Erythroblast (primary cell): ENCODE data around the gene CCDC85B.

Experiments used
- DNase-seq, 2 experiments: peaks; one replicate each; lab custom pipeline; 2025; lab: John Stamatoyannopoulos, UW
- GATA1 ChIP-seq: IDR thresholded peaks from 2 replicates; pipeline ENCODE4 v1.6.1; 2011; ENCODE audit warnings: low read depth, mild to moderate bottlenecking, control low read depth, low read length, moderate library complexity
- POLR2A ChIP-seq: IDR thresholded peaks from 2 replicates; pipeline ENCODE4 v1.6.1; 2011; ENCODE audit warnings: mild to moderate bottlenecking, low read length

CCDC85B gene

GRCh38 chr11:65869643-65870306, 20.7 kb upstream of the CCDC85B start:
- TF ChIP-seq GATA1 (no peak), POLR2A (peak; percentile 5)

GRCh38 chr11:65870307-65870658, 20.2 kb upstream of the CCDC85B start:
- TF ChIP-seq POLR2A (no peak), GATA1 (no peak)
- no peak for DNase-seq

More at GRCh38 chr11:65869643-65870306, 20.7 kb upstream of the CCDC85B start:
- DNase-seq: no peak

GRCh38 chr11:65870706-65871681, 19.5 kb upstream of the CCDC85B start:
- TF ChIP-seq GATA1 (no peak), POLR2A (peak; percentile 37)
- DNase-seq: no peak

GRCh38 chr11:65871811-65872548, 18.5 kb upstream of the CCDC85B start:
- no peak for DNase-seq
- TF ChIP-seq POLR2A: no peak
- no peak for TF ChIP-seq GATA1

DNA sequence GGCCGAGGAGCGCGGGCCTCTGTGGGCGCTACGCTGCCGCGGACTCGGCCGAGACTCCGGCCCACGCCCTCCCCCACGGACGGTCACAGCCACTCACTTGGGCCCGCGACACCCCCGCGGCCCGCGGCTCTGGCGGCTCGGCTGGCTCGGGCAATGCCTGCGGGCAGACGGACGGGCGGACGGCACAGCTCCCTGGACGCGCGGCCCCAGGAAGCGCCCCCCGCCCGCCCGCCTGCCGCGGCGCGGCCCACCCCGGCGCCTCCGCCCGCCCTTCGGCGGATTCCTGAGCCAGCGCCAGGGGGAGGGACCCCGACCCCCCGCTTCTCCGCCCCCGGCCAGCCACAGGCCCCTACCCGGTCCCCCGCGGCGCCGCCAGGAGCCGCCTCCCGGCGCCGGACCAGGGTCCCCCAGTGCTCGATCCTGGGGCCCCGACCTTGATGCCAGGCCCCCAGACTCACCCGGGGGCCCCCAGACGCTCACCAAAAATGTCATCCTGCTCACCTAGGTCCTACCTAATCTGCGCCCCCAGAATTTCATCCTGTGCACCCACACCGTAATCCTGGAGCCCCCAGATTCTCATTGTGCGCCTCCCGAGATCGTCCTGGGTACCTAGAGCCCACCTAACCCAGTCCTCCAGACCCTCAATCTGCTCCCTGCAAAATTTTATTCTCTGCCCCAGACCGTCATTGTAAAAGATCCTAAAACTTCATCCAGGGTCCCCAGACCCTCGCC, 17.7 kb upstream of the CCDC85B start, which contains the start of gene EFEMP2:
TSS of gene EFEMP2 (minus strand) at position 215 of the 732 bp plus-strand sequence. CDS start 446 bp downstream, outside the sequence.
- DNase-seq: no peak
- no peak for TF ChIP-seq GATA1
- no peak for TF ChIP-seq POLR2A

DNA sequence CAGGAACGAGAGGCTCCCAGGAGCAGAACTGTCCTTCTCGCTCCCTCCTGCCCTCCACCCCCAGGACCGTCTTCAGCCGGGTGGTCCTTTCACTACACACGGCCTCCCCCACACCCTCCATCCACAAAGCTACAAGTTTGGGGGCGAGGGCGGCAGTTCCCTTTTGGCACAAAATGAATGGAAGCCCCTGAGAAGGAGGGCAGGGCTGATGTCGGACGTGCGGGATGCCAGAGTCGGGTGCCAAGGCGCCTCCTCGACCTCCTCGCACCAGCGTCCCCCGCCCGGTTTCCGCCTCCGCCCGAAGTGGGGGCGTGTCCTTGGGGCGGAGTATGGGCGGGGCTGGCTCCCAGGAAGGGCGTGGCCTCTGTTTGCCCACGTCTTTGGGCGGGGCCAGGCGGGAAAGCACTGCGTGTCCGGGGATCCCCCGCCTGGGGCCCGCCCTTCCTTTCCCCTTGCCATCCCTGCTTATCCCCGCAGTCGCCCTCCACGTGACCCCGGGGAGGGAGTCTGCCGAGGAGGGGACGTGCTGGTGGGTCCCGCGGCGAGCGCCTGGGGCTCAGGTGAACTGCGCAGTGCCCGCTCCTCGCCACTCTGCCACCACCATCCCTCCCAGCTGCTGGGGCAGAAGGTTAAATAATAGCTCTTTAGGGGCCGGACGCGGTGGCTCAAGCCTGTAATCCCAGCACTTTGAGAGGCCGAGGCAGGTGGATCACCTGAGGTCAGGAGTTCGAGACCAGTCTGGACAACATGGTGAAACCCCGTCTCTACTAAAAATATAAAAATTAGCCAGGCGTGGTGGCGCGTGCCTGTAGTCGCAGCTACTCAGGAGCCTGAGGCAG, 16.9 kb upstream of the CCDC85B start:
- DNase-seq: peak; percentile 91 to 95
- no peak for TF ChIP-seq GATA1
- TF ChIP-seq POLR2A: peak; percentile 82

DNA sequence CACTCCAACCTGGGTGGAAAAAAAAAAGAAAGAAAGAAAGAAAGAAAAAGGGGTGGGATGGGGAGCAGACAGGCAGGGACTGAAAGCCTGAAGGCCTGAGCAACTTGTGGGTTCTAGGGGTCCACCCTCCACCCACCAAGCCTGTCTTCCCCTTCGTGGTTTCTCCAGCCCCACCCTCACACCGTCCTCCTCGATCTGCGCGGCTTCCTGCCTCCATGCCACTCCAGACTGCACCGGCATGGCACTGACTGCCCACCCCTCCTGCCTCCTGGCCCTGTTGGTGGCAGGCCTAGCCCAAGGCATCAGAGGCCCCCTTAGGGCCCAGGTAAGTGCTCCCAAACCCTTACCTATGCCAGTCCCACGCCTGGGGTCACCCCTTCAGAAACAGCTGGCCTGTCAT, 10.9 kb upstream of the CCDC85B start, which contains the start of gene CTSW:
TSS of gene CTSW (plus strand) at position 221 of the 400 bp plus-strand sequence. CDS start at position 239, 18 bp downstream.
- DNase-seq: no peak
- TF ChIP-seq POLR2A: no peak
- no peak for TF ChIP-seq GATA1

DNA sequence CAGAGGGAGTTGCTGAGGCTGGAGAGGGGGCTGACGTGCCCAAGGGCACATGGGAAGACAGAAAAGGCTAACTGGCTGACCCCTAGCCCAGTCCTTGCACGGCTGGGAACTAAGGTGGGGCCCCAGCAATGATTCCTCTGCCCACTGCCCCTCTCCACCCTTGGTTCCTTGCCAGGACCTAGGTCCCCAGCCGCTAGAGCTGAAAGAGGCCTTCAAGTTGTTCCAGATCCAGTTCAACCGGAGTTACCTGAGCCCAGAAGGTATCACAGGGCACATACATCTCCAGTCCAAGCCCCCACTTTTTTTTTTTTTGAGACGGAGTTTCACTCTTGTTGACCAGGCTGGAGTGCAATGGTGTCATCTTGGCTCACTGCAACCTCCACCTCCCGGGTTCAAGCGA, 10.4 kb upstream of the CCDC85B start:
- TF ChIP-seq GATA1 (no peak), POLR2A (no peak)
- DNase-seq: no peak

GRCh38 chr11:65880844-65881421, 9.5 kb upstream of the CCDC85B start:
- TF ChIP-seq GATA1: no peak
- TF ChIP-seq POLR2A: no peak
- no peak for DNase-seq

DNA sequence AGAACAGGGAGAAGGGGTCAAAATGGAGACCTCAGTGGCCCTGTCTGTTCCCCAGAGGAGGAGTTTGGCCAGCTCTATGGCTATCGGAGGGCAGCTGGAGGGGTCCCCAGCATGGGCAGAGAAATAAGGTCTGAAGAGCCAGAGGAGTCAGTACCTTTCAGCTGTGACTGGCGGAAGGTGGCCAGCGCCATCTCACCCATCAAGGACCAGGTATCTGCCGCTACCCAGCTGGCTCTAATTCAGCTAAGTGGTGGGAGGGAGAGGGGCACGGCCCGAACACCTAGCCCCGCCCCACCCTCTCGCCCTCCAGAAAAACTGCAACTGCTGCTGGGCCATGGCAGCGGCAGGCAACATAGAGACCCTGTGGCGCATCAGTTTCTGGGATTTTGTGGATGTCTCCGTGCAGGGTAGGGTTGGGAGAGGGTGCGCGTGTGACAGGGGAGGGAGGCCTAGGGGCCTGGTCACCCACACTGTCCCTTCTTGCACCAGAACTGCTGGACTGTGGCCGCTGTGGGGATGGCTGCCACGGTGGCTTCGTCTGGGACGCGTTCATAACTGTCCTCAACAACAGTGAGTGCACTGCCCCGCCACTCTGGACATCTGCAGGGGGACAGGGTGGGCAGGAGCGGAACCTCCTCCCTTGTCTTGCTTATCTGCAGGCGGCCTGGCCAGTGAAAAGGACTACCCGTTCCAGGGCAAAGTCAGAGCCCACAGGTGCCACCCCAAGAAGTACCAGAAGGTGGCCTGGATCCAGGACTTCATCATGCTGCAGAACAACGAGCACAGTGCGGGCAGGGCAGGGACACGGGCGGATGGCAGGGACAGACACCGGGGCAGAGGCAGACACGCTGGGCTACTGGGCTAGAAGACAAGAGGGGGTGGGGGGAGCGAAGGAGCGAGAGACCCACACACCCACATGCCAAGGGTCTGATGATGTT, 8.1 kb upstream of the CCDC85B start:
- no peak for DNase-seq
- TF ChIP-seq GATA1 (no peak), POLR2A (no peak)

DNA sequence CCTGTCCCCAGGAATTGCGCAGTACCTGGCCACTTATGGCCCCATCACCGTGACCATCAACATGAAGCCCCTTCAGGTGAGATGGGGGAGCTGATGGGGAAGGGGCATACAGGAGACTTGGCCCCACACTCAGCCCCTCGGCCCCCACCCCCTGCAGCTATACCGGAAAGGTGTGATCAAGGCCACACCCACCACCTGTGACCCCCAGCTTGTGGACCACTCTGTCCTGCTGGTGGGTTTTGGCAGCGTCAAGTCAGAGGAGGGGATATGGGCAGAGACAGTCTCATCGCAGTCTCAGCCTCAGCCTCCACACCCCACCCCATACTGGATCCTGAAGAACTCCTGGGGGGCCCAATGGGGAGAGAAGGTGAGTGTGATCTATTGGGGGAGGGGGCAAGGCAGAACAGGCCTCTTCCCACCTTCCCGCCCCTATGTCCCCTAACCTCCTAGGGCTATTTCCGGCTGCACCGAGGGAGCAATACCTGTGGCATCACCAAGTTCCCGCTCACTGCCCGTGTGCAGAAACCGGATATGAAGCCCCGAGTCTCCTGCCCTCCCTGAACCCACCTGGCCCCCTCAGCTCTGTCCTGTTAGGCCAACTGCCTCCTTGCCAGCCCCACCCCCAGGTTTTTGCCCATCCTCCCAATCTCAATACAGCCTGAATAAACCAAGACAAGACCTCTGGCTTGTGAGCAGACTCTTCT, 7.3 kb upstream of the CCDC85B start:
- TF ChIP-seq POLR2A (no peak), GATA1 (no peak)
- no peak for DNase-seq
